Progenitor cell of endocrine pancreas (in vitro differentiated cells): Measurements from ENCODE around the gene ENOSF1. TPM values are rescaled to one million over a fixed set of nuclear protein-coding genes. Genes with fewer than 3 reads are reported as not detected.
"Not testable (repeated sequence)": the region's sequence is repeated elsewhere in the genome, so short reads cannot be mapped to it uniquely, and the experiment has no call there.

Source experiments
- DNase-seq: peaks from one replicate; pipeline ENCODE4 v3.0.0; 2021; ENCODE audit warnings: low spot score; ENCODE audit not compliant: unreplicated experiment
- H3K27ac Mint-ChIP-seq: 2 replicates; pipeline ENCODE4 v1.8.0; 2021; ENCODE audit warnings: mild to moderate bottlenecking, moderate library complexity, mixed read lengths
- H3K27me3 Mint-ChIP-seq: 2 replicates; pipeline ENCODE4 v1.8.0; 2021; ENCODE audit warnings: mixed read lengths
- H3K36me3 Mint-ChIP-seq: 2 replicates; pipeline ENCODE4 v1.8.0; 2022; ENCODE audit warnings: mixed read lengths; ENCODE audit not compliant: insufficient read depth
- H3K4me1 Mint-ChIP-seq: 2 replicates; pipeline ENCODE4 v1.8.0; 2021; ENCODE audit warnings: low read depth, mixed read lengths
- H3K4me3 Mint-ChIP-seq: 2 replicates; pipeline ENCODE4 v1.8.0; 2021; ENCODE audit warnings: low read depth, mild to moderate bottlenecking, moderate library complexity, mixed read lengths
- H3K9me3 Mint-ChIP-seq: 2 replicates; pipeline ENCODE4 v1.8.0; 2021; ENCODE audit warnings: low read depth, mixed read lengths
- CTCF ChIP-seq: fragments of 200-600 bp; sonication (generic); IDR thresholded peaks from one replicate; pipeline ENCODE4 v1.5.0; 2021; ENCODE audit warnings: antibody characterized with exemption, mild to moderate bottlenecking; ENCODE audit not compliant: unreplicated experiment
- long read RNA-seq: library from polyadenylated mRNA; unstranded; transcript quantifications from one replicate; pipeline ENCODE4 v2.0.0, GENCODE V29; 2020
- total RNA-seq: library from RNA; stranded (reverse); gene quantifications from 2 replicates; pipeline ENCODE4 v1.2.1, GENCODE V29; 2021

Gene ENOSF1, protein sequence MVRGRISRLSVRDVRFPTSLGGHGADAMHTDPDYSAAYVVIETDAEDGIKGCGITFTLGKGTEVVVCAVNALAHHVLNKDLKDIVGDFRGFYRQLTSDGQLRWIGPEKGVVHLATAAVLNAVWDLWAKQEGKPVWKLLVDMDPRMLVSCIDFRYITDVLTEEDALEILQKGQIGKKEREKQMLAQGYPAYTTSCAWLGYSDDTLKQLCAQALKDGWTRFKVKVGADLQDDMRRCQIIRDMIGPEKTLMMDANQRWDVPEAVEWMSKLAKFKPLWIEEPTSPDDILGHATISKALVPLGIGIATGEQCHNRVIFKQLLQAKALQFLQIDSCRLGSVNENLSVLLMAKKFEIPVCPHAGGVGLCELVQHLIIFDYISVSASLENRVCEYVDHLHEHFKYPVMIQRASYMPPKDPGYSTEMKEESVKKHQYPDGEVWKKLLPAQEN
- 69.8 and 70.8 TPM in 2 replicates for total RNA-seq
- long read RNA-seq, full-length matches to known transcripts, result 34 of 82 reads
- long read RNA-seq, partial matches to known transcripts, result 6 of 82 reads
- long read RNA-seq, other reads (novel, unspliced or antisense), result 42 of 82 reads

- Mint-ChIP-seq H3K4me1 (peaks cover 4% of the 10 kb centered on the region), H3K27ac (peak within 1 kb of the TSS; percentile 37), H3K9me3 (no peaks in the 10 kb centered on the region), H3K36me3 (peaks cover 5% of the 10 kb centered on the region), H3K27me3 (no peaks in the 10 kb centered on the region), H3K4me3 (peak within 1 kb of the TSS; percentile 85)
- peak; percentile 98 for TF ChIP-seq CTCF
- peak; percentile 92 for DNase-seq
These were observed at the start of gene ENOSF1 for GRCh38 chr18:712401-713134. Gene ENOSF1 (minus strand): TSS chr18:712630. CDS start chr18:712587, 43 bp downstream.

- H3K4me1 Mint-ChIP-seq, result not testable (repeated sequence)
These were observed 47.4 kb upstream of the ENOSF1 start for GRCh38 chr18:759864-760263.

DNA sequence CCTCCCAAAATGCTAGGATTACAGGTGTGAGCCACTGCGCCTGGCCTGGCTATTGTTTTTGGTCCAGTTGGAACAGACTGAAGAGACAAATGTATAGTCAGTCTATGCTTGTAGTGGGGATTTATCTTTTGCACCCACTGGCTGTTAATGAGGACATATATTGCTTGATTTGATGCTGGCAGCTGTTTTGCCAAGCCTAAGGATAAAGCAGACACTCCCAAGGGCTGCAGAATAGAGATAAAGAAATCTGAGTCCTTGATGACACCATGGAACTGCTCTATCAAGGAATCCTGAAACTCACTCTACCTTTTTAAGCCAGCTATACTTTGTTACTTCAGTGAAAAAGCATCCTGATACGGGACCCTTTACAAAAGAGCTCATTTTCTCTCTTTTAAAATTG is 43.1 kb upstream of the ENOSF1 start:
- no peaks in the 10 kb centered on the region for H3K9me3 Mint-ChIP-seq
- no peak overlapping the region for H3K27ac Mint-ChIP-seq
- DNase-seq, result no peak
- H3K36me3 Mint-ChIP-seq, result peaks cover 13% of the 10 kb centered on the region
- no peak for TF ChIP-seq CTCF
- H3K4me1 Mint-ChIP-seq, result peaks cover 7% of the 10 kb centered on the region
- no peaks in the 10 kb centered on the region for H3K27me3 Mint-ChIP-seq
- H3K4me3 Mint-ChIP-seq, result no peak overlapping the region

More at GRCh38 chr18:759864-760263, 47.4 kb upstream of the ENOSF1 start:
- not testable (repeated sequence) for DNase-seq, H3K36me3 Mint-ChIP-seq, H3K4me3 Mint-ChIP-seq, H3K27me3 Mint-ChIP-seq, H3K9me3 Mint-ChIP-seq, H3K27ac Mint-ChIP-seq

DNA sequence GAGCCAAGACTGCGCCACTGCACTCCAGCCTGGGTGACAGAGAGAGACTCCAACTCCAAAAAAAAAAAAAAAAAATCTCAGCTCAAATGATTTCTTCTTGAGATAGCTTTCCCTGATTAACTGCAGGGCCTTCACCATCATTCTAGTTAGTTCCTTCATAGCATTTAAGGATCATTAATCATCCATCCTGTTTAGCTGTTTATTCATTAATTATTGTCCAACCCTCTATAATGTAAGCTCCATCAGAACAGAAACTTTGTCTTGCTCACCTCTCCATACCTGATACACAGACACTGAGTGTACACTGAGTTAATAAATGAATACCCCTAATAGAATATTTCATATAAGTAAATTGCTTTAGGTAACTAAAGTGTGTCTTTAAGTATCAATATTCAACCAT is 42.2 kb upstream of the ENOSF1 start:
- no peaks in the 10 kb centered on the region for H3K27me3 Mint-ChIP-seq
- peaks cover 15% of the 10 kb centered on the region for H3K36me3 Mint-ChIP-seq
- H3K27ac Mint-ChIP-seq, result no peak overlapping the region
- H3K9me3 Mint-ChIP-seq, result no peaks in the 10 kb centered on the region
- no peak for DNase-seq
- no peak overlapping the region for H3K4me3 Mint-ChIP-seq
- no peak for TF ChIP-seq CTCF
- peaks cover 9% of the 10 kb centered on the region for H3K4me1 Mint-ChIP-seq

- no peak overlapping the region for H3K4me3 Mint-ChIP-seq
- TF ChIP-seq CTCF, result no peak
- H3K27ac Mint-ChIP-seq, result peak overlapping the region; percentile 0
- H3K36me3 Mint-ChIP-seq, result peaks cover 15% of the 10 kb centered on the region
- H3K4me1 Mint-ChIP-seq, result peaks cover 9% of the 10 kb centered on the region
- H3K9me3 Mint-ChIP-seq, result no peaks in the 10 kb centered on the region
- no peaks in the 10 kb centered on the region for H3K27me3 Mint-ChIP-seq
- no peak for DNase-seq
These were observed 38.0 kb upstream of the ENOSF1 start for GRCh38 chr18:750456-750855.
